Epithelial cell of umbilical artery (primary cell): ENCODE results near the gene MORF4L2. TPM values are rescaled to one million over a fixed set of nuclear protein-coding genes. Genes with fewer than 3 reads are reported as not detected.

Source experiments
- total RNA-seq: library from RNA; depleted of rRNA; stranded (reverse); fragments of >200 nt; gene quantifications from 2 replicates; pipeline ENCODE4 v1.2.3, GENCODE V29; 2014

Gene MORF4L2
- total RNA-seq, result 883 and 909 TPM in 2 replicates

DNA sequence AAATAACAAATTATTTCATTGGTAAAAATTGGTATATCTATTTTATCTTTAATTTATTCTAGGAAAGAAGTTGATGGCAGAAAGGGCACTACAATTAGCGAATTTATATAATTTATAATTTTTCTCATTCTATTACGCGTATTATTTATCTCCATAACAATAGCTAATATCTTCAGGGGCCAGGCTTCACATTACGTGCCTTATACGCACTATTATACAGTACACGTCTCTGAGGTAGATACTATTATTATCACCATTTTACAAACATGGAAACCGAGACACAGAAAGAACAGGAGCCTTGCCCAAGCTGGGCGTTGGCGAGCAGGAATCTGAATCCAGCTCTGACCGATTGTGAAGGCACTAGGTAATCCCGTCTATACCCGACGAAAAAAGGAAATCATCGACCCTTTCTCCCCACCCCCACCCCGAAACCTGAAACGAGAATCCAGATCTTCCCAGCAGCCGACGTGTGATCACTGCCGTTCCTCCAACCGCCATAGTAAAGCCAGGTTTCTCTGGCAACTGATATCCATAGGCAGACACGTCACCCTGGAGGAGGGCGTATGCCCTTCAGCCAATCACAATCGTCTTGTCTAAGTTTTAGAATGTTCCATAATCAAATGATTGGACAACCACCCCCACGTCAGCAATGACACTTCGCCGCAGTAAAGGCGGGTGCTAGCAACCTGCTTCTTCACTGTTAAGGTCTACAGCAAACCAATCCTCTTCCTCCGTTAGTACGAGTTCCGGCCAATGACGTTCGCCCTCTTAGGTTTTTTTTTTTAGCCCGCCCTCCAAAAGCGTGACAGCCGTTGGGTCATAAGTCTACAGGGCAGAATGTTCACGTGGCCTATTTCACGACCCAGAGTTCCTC is at the start of gene MORF4L2:
TSS of gene MORF4L2 (minus strand) at position 501 of the 874 bp plus-strand sequence. CDS start 9,672 bp downstream, outside the sequence.

GRCh38 chrX:103710609-103711008 is 24.1 kb upstream of the MORF4L2 start, which contains the start of gene TMEM31:
Gene TMEM31 (plus strand): TSS chrX:103710909. CDS start chrX:103712259, 1,350 bp downstream.

GRCh38 chrX:103628386-103629317 is 57.8 kb downstream of the MORF4L2 start, which contains the start of gene TCEAL1:
Gene TCEAL1 (plus strand): TSS chrX:103628975. CDS start chrX:103629917, 942 bp downstream.

Other genes with a start within 250 kb of the MORF4L2 start
- gene RAB40A, start 167.2 kb downstream of the MORF4L2 start, total RNA-seq, result not detected in 2 replicates
- 42.2 and 57.8 TPM in 2 replicates for gene TCEAL4, start 101.2 kb downstream of the MORF4L2 start, total RNA-seq
- 11.0 and 17.5 TPM in 2 replicates for gene TCEAL3, start 78.7 kb downstream of the MORF4L2 start, total RNA-seq
- gene TCEAL1, start 57.7 kb downstream of the MORF4L2 start, total RNA-seq, result 16.6 and 24.2 TPM in 2 replicates
- gene TMEM31, start 24.2 kb upstream of the MORF4L2 start, total RNA-seq, result not detected in 2 replicates
- not detected in 2 replicates for gene PLP1, start 90.1 kb upstream of the MORF4L2 start, total RNA-seq
- gene RAB9B, start 145.6 kb upstream of the MORF4L2 start, total RNA-seq, result 0.15 and 0.32 TPM in 2 replicates